Memory B cell (primary cell): Measurements from ENCODE around the gene HPCAL1.
"Not testable (repeated sequence)": the region's sequence is repeated elsewhere in the genome, so short reads cannot be mapped to it uniquely, and the experiment has no call there.

Experiments used
- ATAC-seq: fragments of 150-1000 bp; cut with Tn5 transposase; 2 replicates; pipeline ENCODE4 v1.10.0; 2021; ENCODE audit warnings: low read depth, mild to moderate bottlenecking, moderate library complexity
- DNase-seq, 2 donors: peaks; one replicate each; pipeline ENCODE4 v3.0.0; 2022; ENCODE audit warnings: low spot score in 2 of 2
- H3K27ac Mint-ChIP-seq: one replicate; pipeline ENCODE4 v1.8.0; 2022; ENCODE audit warnings: mild to moderate bottlenecking, moderate library complexity, mixed read lengths
- H3K27me3 Mint-ChIP-seq: one replicate; pipeline ENCODE4 v1.8.0; 2022; ENCODE audit warnings: mixed read lengths
- H3K36me3 Mint-ChIP-seq: one replicate; pipeline ENCODE4 v1.8.0; 2022; ENCODE audit warnings: mild to moderate bottlenecking, mixed read lengths
- H3K4me1 Mint-ChIP-seq: one replicate; pipeline ENCODE4 v1.8.0; 2022; ENCODE audit warnings: mixed read lengths
- H3K4me3 Mint-ChIP-seq: one replicate; pipeline ENCODE4 v1.8.0; 2022; ENCODE audit warnings: mild to moderate bottlenecking, moderate library complexity, mixed read lengths
- H3K9me3 Mint-ChIP-seq: one replicate; pipeline ENCODE4 v1.8.0; 2022; ENCODE audit warnings: mixed read lengths

The HPCAL1 gene

DNA sequence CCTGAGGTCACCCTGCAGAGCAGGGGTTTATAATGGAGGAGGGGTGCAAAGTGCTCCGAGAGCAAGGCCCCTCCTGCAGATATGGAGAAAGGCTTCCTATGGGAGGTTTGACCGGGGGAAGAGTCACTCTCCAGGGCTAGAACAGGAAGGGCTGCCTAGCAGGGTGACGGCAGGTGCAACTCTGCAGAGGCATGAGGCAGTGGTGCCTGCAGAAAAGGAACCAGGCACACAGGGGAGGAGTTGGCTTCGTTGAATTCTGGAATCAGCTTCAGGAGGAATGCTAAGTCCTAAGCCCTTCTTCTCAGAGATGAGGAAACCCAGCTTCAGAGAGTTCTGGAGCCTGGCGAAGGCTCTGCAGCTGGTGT is 17.5 kb upstream of the HPCAL1 start:
- H3K9me3 Mint-ChIP-seq: no peaks in the 10 kb centered on the region

DNA sequence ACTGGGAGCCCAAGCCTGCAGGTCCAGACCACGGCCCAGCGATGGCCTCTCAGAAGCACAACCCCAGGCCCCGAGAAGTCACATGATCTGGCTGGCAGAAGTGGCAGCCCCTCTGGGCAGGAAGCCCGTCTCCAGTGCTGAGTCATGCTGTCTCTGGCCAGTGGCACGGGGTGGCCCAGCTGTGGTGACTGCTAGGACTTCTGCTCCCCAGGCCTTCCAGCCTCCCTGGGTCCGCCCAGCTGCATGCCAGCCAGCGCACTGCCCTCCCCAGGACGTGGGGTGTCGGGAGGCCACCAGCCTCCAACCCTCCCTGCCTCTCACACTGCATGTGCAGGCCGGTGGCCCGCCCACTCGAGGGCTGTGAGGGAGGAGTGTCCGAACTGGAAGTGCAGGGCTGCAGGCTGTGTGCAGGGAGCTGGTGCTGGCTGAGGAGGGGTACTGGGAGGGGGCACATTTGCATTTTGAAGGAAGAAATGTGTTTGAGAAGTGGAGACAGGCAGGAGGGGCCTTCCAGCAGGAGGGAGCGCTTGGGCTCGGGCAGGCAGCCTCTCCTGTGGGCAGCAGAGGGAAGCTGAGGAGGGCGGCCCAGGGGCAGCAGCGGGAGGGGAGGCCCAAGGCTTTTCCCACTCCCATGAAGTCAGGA is 17.0 kb upstream of the HPCAL1 start:
- DNase-seq: no peak
- no peak for ATAC-seq
- H3K4me3 Mint-ChIP-seq: no peak overlapping the region
- H3K9me3 Mint-ChIP-seq: no peaks in the 10 kb centered on the region
- peaks cover 4% of the 10 kb centered on the region for H3K4me1 Mint-ChIP-seq
- H3K27ac Mint-ChIP-seq: no peak overlapping the region
- no peaks in the 10 kb centered on the region for H3K36me3 Mint-ChIP-seq
- H3K27me3 Mint-ChIP-seq: no peaks in the 10 kb centered on the region

More for the DNA sequence above, 17.5 kb upstream of the HPCAL1 start:
- Mint-ChIP-seq H3K4me1 (peaks cover 4% of the 10 kb centered on the region), H3K27me3 (no peaks in the 10 kb centered on the region), H3K27ac (no peak overlapping the region), H3K4me3 (no peak overlapping the region), H3K36me3 (no peaks in the 10 kb centered on the region)
- ATAC-seq (no peak), DNase-seq (no peak)

DNA sequence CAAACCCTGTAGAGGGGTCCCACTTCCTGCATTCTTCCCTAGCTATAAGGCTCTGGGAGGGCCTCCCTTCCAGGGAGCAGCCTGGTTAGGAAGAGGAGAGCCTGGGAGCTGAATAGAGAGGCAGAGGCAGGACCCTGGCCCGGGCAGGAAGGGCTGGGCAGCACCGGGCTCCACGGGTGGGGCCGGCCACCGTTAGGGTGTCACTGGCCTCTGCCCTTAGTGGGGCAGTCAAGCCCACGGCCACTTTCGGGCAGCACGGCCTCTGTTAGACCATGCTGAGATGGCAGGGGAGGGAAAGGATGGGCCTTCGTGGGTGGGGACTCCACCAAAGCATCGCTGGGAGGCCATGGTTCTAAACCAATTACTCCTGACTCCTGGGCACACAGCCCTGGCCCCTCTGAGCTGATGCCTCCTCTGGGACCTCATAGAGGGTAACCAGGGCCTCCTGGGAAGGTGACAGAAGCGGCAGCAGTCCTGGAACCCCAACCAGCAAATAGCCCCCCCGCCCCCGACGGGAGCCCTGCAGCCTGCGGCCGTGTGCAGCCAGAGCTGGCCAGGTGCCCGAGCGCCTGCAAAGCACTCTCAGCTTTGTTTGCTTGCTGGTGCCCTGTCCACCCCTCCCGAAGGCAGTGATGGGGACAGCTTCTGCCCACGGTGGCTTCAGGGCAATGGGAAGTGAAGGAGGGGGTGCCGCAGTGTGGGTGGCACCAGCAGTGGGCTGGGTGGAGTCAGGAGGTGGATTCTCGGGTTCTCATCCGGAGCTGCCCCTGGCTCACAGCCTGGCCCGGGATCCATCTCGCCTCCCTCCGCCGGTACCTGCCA is 16.3 kb upstream of the HPCAL1 start:
- Mint-ChIP-seq H3K27ac (no peak overlapping the region), H3K4me1 (peaks cover 4% of the 10 kb centered on the region), H3K9me3 (no peaks in the 10 kb centered on the region), H3K4me3 (no peak overlapping the region), H3K36me3 (no peaks in the 10 kb centered on the region), H3K27me3 (no peaks in the 10 kb centered on the region)
- ATAC-seq (no peak), DNase-seq (no peak)

DNA sequence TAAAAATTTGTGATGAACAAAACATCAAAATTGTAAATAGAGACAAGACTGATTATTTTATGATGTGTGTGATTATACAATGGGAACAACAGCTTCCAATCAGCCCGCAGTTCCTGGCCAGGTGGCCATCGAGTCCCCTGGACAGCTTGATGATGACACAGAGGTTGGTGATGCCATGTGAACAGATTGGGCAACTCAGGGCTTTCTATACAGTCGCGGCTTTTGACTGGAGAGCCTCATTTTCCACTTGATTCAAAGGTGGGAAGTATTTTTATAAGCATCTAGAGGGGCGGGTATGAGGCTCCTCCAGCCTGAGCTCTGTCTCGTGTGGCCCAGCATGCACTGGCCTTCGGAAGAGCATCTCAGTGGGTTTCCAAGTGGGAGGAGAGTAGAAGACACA is 14.9 kb upstream of the HPCAL1 start:
- ATAC-seq (no peak), DNase-seq (no peak)
- Mint-ChIP-seq H3K4me1 (peaks cover 4% of the 10 kb centered on the region), H3K9me3 (no peaks in the 10 kb centered on the region), H3K36me3 (no peaks in the 10 kb centered on the region), H3K27ac (no peak overlapping the region), H3K27me3 (no peaks in the 10 kb centered on the region), H3K4me3 (no peak overlapping the region)

GRCh38 chr2:10288606-10289005 is 14.1 kb upstream of the HPCAL1 start:
- Mint-ChIP-seq H3K36me3 (no peaks in the 10 kb centered on the region), H3K9me3 (no peaks in the 10 kb centered on the region), H3K27ac (no peak overlapping the region), H3K27me3 (no peaks in the 10 kb centered on the region), H3K4me1 (peaks cover 4% of the 10 kb centered on the region), H3K4me3 (no peak overlapping the region)
- DNase-seq: no peak
- ATAC-seq: no peak

DNA sequence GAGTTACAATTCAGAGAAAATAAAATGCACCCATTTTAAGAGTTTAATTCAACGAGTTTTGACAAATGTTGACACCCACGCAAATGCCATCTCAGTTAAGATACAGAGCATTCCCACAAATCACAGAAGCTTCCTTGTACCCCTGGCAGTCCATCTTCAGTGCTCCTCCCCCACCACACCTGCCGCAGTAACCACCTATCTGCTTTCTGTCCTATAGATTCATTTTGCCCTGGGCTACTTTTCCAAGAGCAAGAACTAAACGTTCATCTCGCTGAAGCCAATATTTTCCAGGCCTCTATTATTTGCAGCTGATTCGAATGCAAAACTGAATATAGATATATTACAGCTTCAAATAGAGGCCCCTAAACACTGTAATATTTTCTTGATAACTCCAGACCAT is 13.4 kb upstream of the HPCAL1 start:
- Mint-ChIP-seq H3K4me3 (no peak overlapping the region), H3K27ac (no peak overlapping the region), H3K9me3 (peaks cover 3% of the 10 kb centered on the region), H3K4me1 (peaks cover 4% of the 10 kb centered on the region), H3K27me3 (no peaks in the 10 kb centered on the region), H3K36me3 (peaks cover 2% of the 10 kb centered on the region)
- ATAC-seq: no peak
- DNase-seq: no peak

- Mint-ChIP-seq H3K9me3 (peaks cover 3% of the 10 kb centered on the region), H3K27me3 (no peaks in the 10 kb centered on the region), H3K4me1 (peaks cover 4% of the 10 kb centered on the region), H3K36me3 (peaks cover 2% of the 10 kb centered on the region), H3K27ac (no peak overlapping the region), H3K4me3 (no peak overlapping the region)
- ATAC-seq (no peak), DNase-seq (no peak)
Measured at GRCh38 chr2:10289891-10290290, 12.8 kb upstream of the HPCAL1 start.

GRCh38 chr2:10291376-10291775 is 11.3 kb upstream of the HPCAL1 start:
- H3K36me3 Mint-ChIP-seq, DNase-seq, H3K4me3 Mint-ChIP-seq, ATAC-seq, H3K27me3 Mint-ChIP-seq, H3K9me3 Mint-ChIP-seq, H3K4me1 Mint-ChIP-seq, H3K27ac Mint-ChIP-seq: not testable (repeated sequence)

DNA sequence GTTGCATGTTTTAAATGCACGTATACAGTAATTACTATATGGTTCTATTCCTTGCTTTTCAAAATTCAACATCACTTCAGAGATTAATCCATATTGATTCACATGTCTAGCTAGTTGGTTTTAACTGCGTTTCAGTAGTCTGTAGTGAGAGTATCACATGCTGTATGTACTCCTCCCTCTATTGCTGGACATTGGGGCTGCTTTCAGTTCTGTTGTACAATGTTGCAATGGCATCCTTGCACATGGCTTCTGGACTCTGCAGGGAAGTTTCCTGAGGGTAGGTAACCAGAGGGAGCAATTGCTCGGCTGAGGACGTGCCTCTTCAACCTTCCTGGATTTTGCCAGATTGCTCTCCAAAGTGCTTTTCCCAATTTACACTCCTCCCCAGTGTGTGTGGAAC is 10.7 kb upstream of the HPCAL1 start:
- peaks cover 2% of the 10 kb centered on the region for H3K36me3 Mint-ChIP-seq
- H3K9me3 Mint-ChIP-seq: peaks cover 3% of the 10 kb centered on the region
- ATAC-seq (no peak), DNase-seq (no peak)
- no peaks in the 10 kb centered on the region for H3K4me1 Mint-ChIP-seq
- no peak overlapping the region for H3K27ac Mint-ChIP-seq
- H3K27me3 Mint-ChIP-seq: no peaks in the 10 kb centered on the region
- no peak overlapping the region for H3K4me3 Mint-ChIP-seq

- DNase-seq: no peak
- Mint-ChIP-seq H3K4me1 (peaks cover 6% of the 10 kb centered on the region), H3K4me3 (no peak overlapping the region), H3K27ac (no peak overlapping the region), H3K9me3 (peaks cover 3% of the 10 kb centered on the region), H3K27me3 (no peaks in the 10 kb centered on the region), H3K36me3 (peaks cover 2% of the 10 kb centered on the region)
- no peak for ATAC-seq
Measured at GRCh38 chr2:10293603-10294002, 9.1 kb upstream of the HPCAL1 start.

DNA sequence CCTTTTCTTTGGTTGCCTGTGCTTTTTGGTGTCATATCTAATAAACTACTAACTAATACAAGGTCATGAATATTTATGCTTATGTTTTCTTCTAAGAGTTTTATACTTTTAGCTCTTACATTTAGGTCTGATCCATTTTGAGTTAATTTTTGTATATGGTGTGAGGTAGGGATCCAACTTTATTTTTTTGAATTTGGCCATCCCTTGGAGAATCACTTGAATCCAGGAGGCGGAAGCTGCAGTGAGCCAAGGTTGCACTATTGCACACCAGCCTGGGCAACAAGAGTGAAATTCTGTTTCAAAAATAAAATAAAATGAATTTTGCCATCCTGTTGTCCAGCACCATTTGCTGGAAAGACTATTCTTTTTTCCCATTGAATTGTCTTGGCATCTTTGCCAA is 8.6 kb upstream of the HPCAL1 start:
- Mint-ChIP-seq H3K36me3 (peaks cover 2% of the 10 kb centered on the region), H3K9me3 (peaks cover 5% of the 10 kb centered on the region), H3K4me3 (no peak overlapping the region), H3K4me1 (peaks cover 9% of the 10 kb centered on the region), H3K27ac (no peak overlapping the region), H3K27me3 (no peaks in the 10 kb centered on the region)
- ATAC-seq (no peak), DNase-seq (no peak)

DNA sequence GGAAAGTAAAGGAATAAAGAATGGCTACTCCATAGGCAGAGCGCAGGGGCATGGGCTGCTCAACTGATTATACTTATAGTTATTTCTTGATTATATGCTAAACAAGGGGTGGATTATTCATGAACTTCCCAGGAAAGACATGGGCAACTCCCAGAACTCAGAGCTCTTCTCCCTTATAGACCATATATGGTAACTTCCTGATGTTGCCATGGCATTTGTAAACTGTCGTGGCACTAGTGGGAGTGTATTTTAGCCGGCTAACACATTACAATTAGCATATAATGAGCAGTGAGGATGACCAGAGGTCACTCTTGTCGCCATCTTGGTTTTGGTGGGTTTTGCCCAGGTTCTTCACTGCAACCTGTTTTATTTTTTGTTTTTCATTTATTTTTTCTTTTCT is 7.1 kb upstream of the HPCAL1 start:
- H3K27me3 Mint-ChIP-seq, H3K27ac Mint-ChIP-seq, H3K4me3 Mint-ChIP-seq, H3K9me3 Mint-ChIP-seq, H3K36me3 Mint-ChIP-seq, H3K4me1 Mint-ChIP-seq, DNase-seq, ATAC-seq: not testable (repeated sequence)

DNA sequence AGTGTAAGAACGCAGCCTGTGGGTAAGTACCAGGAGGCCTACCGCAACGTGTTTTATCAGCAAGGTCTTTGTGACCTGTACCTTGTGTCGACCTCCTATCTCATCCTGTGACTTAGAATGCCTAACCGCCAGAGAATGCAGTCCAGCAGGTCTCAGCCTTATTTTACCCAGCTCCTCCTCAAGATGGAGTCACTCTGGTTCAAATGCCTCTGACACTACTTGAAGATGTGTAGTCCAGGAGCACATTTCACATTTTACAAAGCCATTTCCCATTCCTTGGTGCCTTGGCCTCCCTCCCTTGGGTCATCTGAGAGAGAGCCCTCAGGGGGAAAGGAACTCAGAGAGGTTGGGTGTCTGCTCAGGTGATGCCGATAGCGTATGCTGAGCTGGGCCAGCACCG is 6.6 kb upstream of the HPCAL1 start:
- H3K27me3 Mint-ChIP-seq: no peaks in the 10 kb centered on the region
- H3K4me1 Mint-ChIP-seq: peaks cover 12% of the 10 kb centered on the region

DNA sequence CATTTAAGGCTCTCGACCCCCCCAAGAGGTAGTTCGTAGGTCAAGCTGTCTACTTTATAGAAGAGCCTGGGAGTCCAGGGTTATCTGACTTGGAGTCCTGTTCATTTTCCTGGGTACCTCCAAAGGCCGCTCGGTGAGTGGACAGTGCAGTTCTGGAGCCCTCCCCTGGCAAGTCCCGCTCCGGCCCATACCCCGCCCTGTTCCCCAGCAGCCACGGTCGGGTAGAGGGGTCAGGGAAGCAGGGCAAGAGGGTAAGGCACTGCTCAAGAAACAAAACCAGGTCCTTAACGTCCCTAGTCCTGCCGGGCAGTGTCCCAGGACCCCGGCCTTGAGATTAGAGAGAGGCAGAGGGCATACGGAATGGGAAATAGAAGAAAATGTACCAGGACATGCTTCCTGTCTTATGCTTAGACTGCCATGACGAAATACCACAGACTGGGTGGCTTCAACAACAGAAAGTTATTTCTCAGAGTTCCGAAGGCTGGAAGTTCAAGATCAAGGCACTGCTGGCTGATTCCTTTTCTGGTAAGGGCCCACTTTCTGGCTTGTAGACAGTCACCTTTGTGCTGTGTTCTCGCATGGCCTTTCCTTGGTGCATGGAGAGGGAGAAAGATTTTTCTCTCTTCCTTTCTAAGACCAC is 5.4 kb upstream of the HPCAL1 start:
- no peak for ATAC-seq
- H3K27me3 Mint-ChIP-seq: no peaks in the 10 kb centered on the region
- DNase-seq: no peak

More for the DNA sequence above, 6.6 kb upstream of the HPCAL1 start:
- Mint-ChIP-seq H3K9me3 (peaks cover 5% of the 10 kb centered on the region), H3K27ac (no peak overlapping the region), H3K4me3 (no peak overlapping the region), H3K36me3 (peaks cover 2% of the 10 kb centered on the region)
- DNase-seq (no peak), ATAC-seq (no peak)

More for the DNA sequence above, 5.4 kb upstream of the HPCAL1 start:
- no peak overlapping the region for H3K4me3 Mint-ChIP-seq
- no peak overlapping the region for H3K27ac Mint-ChIP-seq
- H3K9me3 Mint-ChIP-seq: peaks cover 5% of the 10 kb centered on the region
- H3K36me3 Mint-ChIP-seq: peaks cover 2% of the 10 kb centered on the region
- H3K4me1 Mint-ChIP-seq: peaks cover 12% of the 10 kb centered on the region
